Endodermal cell (in vitro differentiated cells): ENCODE data around the gene URB1. TPM values are rescaled to one million over a fixed set of nuclear protein-coding genes. Genes with fewer than 3 reads are reported as not detected.
A peak's percentile ranks its signal among the peaks of the same experiment; 100 is the strongest.

Source experiments
- DNase-seq: peaks from one replicate; pipeline ENCODE4 v3.0.0-alpha.2; 2017
- H3K27ac ChIP-seq: 2 replicates; pipeline ENCODE4 v1.5.1; 2013; ENCODE audit warnings: mild to moderate bottlenecking, low read depth, low read length, moderate library complexity
- H3K27me3 ChIP-seq: 2 replicates; pipeline ENCODE4 v1.6.1; 2013; ENCODE audit warnings: mild to moderate bottlenecking, low read length, moderate library complexity; ENCODE audit not compliant: insufficient read depth, control insufficient read depth, poor library complexity, severe bottlenecking
- H3K36me3 ChIP-seq: 2 replicates; pipeline ENCODE4 v1.7.0; 2013; ENCODE audit warnings: mild to moderate bottlenecking, low read length, moderate library complexity; ENCODE audit not compliant: control insufficient read depth, insufficient read depth
- H3K4me1 ChIP-seq: one replicate; pipeline ENCODE4 v1.7.0; 2013; ENCODE audit warnings: low read length; ENCODE audit not compliant: control insufficient read depth, insufficient read depth
- H3K4me3 ChIP-seq: 2 replicates; pipeline ENCODE4 v1.5.1; 2013; ENCODE audit warnings: mild to moderate bottlenecking, low read length, moderate library complexity
- H3K9ac ChIP-seq: 2 replicates; pipeline ENCODE4 v1.6.1; 2013; ENCODE audit warnings: mild to moderate bottlenecking, low read length, moderate library complexity; ENCODE audit not compliant: poor library complexity, severe bottlenecking; ENCODE audit errors: extremely low read depth
- H3K9me3 ChIP-seq: 2 replicates; pipeline ENCODE4 v1.6.1; 2013; ENCODE audit warnings: mild to moderate bottlenecking, low read length, moderate library complexity; ENCODE audit not compliant: control insufficient read depth
- H3K27ac Mint-ChIP-seq: 2 replicates; pipeline ENCODE4 v1.8.0; 2020; ENCODE audit warnings: mixed read lengths
- H3K27me3 Mint-ChIP-seq: 2 replicates; pipeline ENCODE4 v1.8.0; 2021; ENCODE audit warnings: mild to moderate bottlenecking, mixed read lengths; ENCODE audit not compliant: insufficient read depth
- H3K36me3 Mint-ChIP-seq: 2 replicates; pipeline ENCODE4 v1.8.0; 2020; ENCODE audit warnings: low read depth, mixed read lengths
- H3K4me1 Mint-ChIP-seq: 2 replicates; pipeline ENCODE4 v1.8.0; 2020; ENCODE audit warnings: mixed read lengths
- H3K4me3 Mint-ChIP-seq: 2 replicates; pipeline ENCODE4 v1.8.0; 2020; ENCODE audit warnings: mild to moderate bottlenecking, moderate library complexity, mixed read lengths
- H3K9me3 Mint-ChIP-seq: 2 replicates; pipeline ENCODE4 v1.8.0; 2020; ENCODE audit warnings: mild to moderate bottlenecking, mixed read lengths
- WGBS, 2 experiments: methylation state at CpG; one replicate each; pipeline versions ENCODE4 v1.1.5 to v1.1.7; 2013; ENCODE audit warnings: missing lambda C conversion rate in 2 of 2, mixed read lengths in 1 of 2; ENCODE audit not compliant: insufficient coverage in 1 of 2, insufficient read length in 1 of 2; 5-methylcytosine and 5-hydroxymethylcytosine counted together
- total RNA-seq, 2 donors: library from RNA; stranded (reverse); fragmentation: NEBNext Ultra II Directional in 1 of 2; extraction: Animal tissue kit (Norgen Biotek cat#: 25700) in 1 of 2; gene quantifications; 2 replicates in 1 of 2; 3 replicates in 1 of 2; pipeline ENCODE4 v1.2.1, GENCODE V29; 2021
- TF ChIP-seq, protein P1 (sequence below): fragments of 200-600 bp; sonication (generic); conservative IDR thresholded peaks from 2 replicates; pipeline ENCODE4 v1.5.0; 2021; ENCODE audit warnings: antibody characterized with exemption, mild to moderate bottlenecking

The URB1 gene
- total RNA-seq, 2 donors from 2014 or later, result 9.4 to 14.0 TPM

DNA sequence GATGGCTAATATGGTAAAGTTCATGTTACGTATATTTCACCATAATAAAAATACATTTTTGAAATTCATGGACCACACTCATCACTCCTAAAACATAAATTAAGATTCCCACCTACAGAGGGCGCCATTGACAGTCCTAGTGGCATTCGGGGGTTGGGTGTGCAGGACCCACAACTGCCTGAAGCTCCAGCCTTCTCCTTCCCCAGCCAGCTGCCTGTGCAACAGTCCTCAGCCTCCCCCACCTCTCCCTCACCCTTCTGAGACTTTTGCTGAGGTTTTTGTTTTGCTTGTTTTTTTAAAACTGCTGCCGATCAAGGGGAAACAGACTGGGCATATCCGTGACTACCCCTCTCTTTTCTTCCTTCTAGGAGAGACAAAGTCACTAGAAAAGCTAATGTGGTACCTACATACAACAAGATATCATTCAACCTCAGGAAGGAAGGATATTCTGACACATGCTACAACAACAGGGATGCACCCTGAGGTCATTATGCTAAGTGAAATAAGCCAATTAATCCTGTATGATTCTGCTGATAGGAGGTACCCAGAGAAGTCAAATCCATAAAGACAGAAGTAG is 10.5 kb upstream of the URB1 start:
- H3K4me3 ChIP-seq, result no peak overlapping the region
- Mint-ChIP-seq H3K9me3 (no peaks in the 10 kb centered on the region), H3K4me1 (no peaks in the 10 kb centered on the region), H3K36me3 (no peaks in the 10 kb centered on the region), H3K27ac (no peak overlapping the region), H3K27me3 (peaks cover 30% of the 10 kb centered on the region), H3K4me3 (no peak overlapping the region)
- DNase-seq, result peak; percentile 84
- H3K27me3 ChIP-seq, result peaks cover 23% of the 10 kb centered on the region
- 20 to 38% methylated on average over 2 to 5 of the region's 5 CpGs for WGBS, 2 experiments
- TF ChIP-seq, protein P1, sequence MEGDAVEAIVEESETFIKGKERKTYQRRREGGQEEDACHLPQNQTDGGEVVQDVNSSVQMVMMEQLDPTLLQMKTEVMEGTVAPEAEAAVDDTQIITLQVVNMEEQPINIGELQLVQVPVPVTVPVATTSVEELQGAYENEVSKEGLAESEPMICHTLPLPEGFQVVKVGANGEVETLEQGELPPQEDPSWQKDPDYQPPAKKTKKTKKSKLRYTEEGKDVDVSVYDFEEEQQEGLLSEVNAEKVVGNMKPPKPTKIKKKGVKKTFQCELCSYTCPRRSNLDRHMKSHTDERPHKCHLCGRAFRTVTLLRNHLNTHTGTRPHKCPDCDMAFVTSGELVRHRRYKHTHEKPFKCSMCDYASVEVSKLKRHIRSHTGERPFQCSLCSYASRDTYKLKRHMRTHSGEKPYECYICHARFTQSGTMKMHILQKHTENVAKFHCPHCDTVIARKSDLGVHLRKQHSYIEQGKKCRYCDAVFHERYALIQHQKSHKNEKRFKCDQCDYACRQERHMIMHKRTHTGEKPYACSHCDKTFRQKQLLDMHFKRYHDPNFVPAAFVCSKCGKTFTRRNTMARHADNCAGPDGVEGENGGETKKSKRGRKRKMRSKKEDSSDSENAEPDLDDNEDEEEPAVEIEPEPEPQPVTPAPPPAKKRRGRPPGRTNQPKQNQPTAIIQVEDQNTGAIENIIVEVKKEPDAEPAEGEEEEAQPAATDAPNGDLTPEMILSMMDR, result peak; percentile 91
- no peaks in the 10 kb centered on the region for H3K4me1 ChIP-seq
- H3K9me3 ChIP-seq, result no peaks in the 10 kb centered on the region
- no peaks in the 10 kb centered on the region for H3K36me3 ChIP-seq
- H3K27ac ChIP-seq, result no peak overlapping the region
- no peak overlapping the region for H3K9ac ChIP-seq

DNA sequence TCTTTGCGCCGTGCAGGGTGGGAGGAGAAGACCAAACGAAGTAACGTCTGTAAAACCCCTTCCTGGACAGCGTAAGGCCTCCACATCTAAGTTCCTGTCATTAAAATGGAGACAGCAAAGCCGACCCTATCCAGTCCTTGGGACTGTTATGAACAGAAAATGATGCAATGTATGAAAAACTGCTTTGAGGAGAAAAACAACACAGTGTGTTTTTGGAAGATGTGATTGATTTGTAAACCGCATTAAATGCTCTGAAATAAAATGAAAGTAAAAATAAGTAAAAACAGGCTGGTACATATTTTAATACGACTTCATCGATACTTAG is 827 bp upstream of the URB1 start:
- peaks cover 51% of the 10 kb centered on the region for H3K27me3 Mint-ChIP-seq
- no peaks in the 10 kb centered on the region for H3K4me1 ChIP-seq
- H3K27ac ChIP-seq, result no peak overlapping the region
- H3K9me3 Mint-ChIP-seq, result peaks cover 22% of the 10 kb centered on the region
- no peak for DNase-seq
- H3K4me3 Mint-ChIP-seq, result peak overlapping the region; percentile 74
- H3K4me1 Mint-ChIP-seq, result peaks cover 11% of the 10 kb centered on the region
- WGBS, 2 experiments, result 83 to 90% methylated on average over 7 to 9 of the region's 9 CpGs
- H3K36me3 Mint-ChIP-seq, result peaks cover 9% of the 10 kb centered on the region
- TF ChIP-seq, protein P1, result no peak
- no peaks in the 10 kb centered on the region for H3K36me3 ChIP-seq
- no peak overlapping the region for H3K27ac Mint-ChIP-seq
- peaks cover 35% of the 10 kb centered on the region for H3K27me3 ChIP-seq
- H3K9ac ChIP-seq, result no peak overlapping the region
- H3K9me3 ChIP-seq, result peaks cover 7% of the 10 kb centered on the region
- H3K4me3 ChIP-seq, result peak overlapping the region; percentile 89

DNA sequence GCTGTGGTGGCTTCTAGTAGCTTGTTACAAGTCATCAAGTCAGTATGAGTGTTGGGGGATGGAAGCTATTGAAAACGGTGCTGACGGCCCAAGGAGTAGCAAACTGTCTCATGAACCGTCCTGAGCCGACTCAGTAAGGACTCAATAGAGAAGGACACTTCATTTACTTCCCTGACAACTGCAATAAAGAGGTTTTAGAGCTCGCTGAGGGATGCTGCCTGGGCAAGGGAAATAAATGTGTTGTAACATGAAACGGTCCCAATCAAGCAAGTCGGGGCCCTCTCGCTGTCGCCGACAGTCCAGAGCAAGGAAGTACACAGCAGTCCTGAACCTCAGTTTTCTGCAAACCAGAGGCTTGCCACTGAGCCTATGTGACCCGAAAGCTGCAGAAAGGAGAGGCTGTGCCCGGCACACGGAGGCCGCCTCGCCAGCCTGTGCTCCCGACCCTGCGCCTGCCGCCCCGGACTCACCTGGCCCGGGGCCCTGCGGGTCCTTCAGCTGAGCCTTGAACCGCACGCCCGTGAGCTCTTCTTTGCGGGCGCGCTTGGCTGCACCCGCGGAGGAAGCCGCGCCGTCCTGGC is 423 bp downstream of the URB1 start:
- Histone ChIP-seq H3K36me3 (no peaks in the 10 kb centered on the region), H3K27me3 (peaks cover 34% of the 10 kb centered on the region), H3K4me1 (no peaks in the 10 kb centered on the region), H3K9me3 (peaks cover 7% of the 10 kb centered on the region), H3K27ac (no peak overlapping the region), H3K9ac (peak overlapping the region; percentile 61), H3K4me3 (peak overlapping the region; percentile 89)
- Mint-ChIP-seq H3K36me3 (peaks cover 9% of the 10 kb centered on the region), H3K27me3 (peaks cover 42% of the 10 kb centered on the region), H3K4me1 (peaks cover 19% of the 10 kb centered on the region), H3K9me3 (peaks cover 22% of the 10 kb centered on the region), H3K4me3 (peak overlapping the region; percentile 74), H3K27ac (no peak overlapping the region)
- WGBS, 2 experiments, result 2 to 7% methylated on average over 10 to 32 of the region's 32 CpGs
- TF ChIP-seq, protein P1, result no peak
- DNase-seq, result no peak
